BLaER1 (cell line): ENCODE results near the gene ANKRD31.

ENCODE experiments used
- H3K27ac ChIP-seq: shearing (Covaris generic); formaldehyde crosslinking; 2 replicates; pipeline ENCODE4 v1.8.1; 2022
- H3K27me3 ChIP-seq: shearing (Covaris generic); formaldehyde crosslinking; 2 replicates; pipeline ENCODE4 v1.8.1; 2022
- H3K36me3 ChIP-seq: shearing (Covaris generic); formaldehyde crosslinking; 2 replicates; pipeline ENCODE4 v1.8.1; 2022
- H3K4me1 ChIP-seq: shearing (Covaris generic); formaldehyde crosslinking; 2 replicates; pipeline ENCODE4 v1.8.1; 2022
- H3K4me2 ChIP-seq: shearing (Covaris generic); formaldehyde crosslinking; 2 replicates; pipeline ENCODE4 v1.8.1; 2022
- H3K4me3 ChIP-seq: shearing (Covaris generic); formaldehyde crosslinking; 2 replicates; pipeline ENCODE4 v1.8.1; 2022
- H3K9ac ChIP-seq: shearing (Covaris generic); formaldehyde crosslinking; 2 replicates; pipeline ENCODE4 v1.8.1; 2022
- H3K9me3 ChIP-seq: shearing (Covaris generic); formaldehyde crosslinking; 2 replicates; pipeline ENCODE4 v1.8.1; 2022
- H4K20me1 ChIP-seq: shearing (Covaris generic); formaldehyde crosslinking; 2 replicates; pipeline ENCODE4 v1.8.1; 2022
- Cebpa-rat ChIP-seq: shearing (Covaris generic); IDR thresholded peaks from 2 replicates; pipeline ENCODE4 v1.8.1; 2022

The ANKRD31 gene

DNA sequence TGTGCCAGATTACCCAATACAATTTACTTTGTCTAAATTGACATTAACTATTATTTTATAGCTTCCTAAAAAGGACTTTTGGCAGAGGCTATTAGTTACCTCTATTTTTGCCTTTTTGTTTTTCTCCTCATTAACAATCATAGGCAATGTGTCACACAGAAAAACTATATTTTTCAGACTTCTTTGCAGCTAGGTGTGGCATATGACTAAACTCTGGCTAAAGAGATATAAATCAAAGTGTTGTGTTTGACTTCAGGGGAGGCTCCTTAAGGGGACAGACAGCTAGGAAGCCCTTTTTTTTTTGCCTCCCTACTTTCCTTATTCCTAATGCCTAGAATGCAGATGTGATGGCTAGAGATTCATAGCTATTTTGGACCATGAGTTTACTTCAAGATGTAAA lies 164.6 kb downstream of the ANKRD31 start:
- Histone ChIP-seq H3K9ac (no peak overlapping the region), H3K4me2 (no peak overlapping the region), H3K4me1 (no peaks in the 10 kb centered on the region), H3K27me3 (no peaks in the 10 kb centered on the region), H4K20me1 (no peaks in the 10 kb centered on the region), H3K4me3 (no peak overlapping the region), H3K36me3 (no peaks in the 10 kb centered on the region), H3K27ac (no peak overlapping the region), H3K9me3 (no peaks in the 10 kb centered on the region)
- TF ChIP-seq Cebpa-rat = no peak

DNA sequence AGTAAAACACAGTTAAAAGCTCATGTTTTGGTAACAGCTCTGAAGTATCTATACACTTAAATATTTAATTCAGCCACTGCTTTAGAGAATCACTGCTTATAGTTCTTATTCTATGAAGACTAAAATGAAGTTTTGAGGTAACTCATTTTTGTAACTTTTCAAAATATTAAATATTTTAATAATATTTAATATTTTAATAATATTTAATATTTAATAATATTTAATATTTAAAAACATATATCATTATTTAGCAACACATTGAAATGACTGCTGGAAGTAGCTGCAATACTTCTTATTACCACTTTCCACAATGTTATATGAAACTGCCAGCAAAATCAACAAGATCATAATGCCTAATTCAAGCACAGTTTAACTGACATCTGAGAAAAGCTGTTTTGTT lies 165.6 kb downstream of the ANKRD31 start:
- Histone ChIP-seq H4K20me1 (no peaks in the 10 kb centered on the region), H3K4me3 (no peak overlapping the region), H3K4me2 (no peak overlapping the region), H3K9ac (no peak overlapping the region), H3K27ac (no peak overlapping the region), H3K4me1 (no peaks in the 10 kb centered on the region), H3K27me3 (no peaks in the 10 kb centered on the region), H3K36me3 (no peaks in the 10 kb centered on the region), H3K9me3 (no peaks in the 10 kb centered on the region)
- TF ChIP-seq Cebpa-rat = no peak

DNA sequence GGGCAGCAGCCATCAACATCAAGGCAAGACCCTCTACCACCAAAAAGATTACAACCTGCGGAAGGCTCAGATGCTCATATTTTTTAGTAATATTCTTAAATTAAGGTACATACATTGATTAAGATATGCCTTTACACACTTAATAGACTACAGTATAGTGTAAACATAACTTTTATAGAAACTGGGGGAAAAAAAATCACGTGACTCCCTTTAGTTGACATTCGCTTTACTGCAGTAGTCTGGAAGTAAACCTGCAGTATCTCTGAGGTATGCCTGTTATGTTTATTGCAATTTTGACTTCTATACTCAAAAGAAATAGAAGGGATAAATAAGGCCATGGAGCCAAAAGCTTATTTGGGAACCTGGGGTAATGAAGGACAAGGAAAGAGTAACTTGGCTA lies 169.2 kb downstream of the ANKRD31 start:
- no peak overlapping the region for H3K9ac ChIP-seq
- no peak for TF ChIP-seq Cebpa-rat
- H3K4me2 ChIP-seq = no peak overlapping the region
- no peak overlapping the region for H3K27ac ChIP-seq
- H3K27me3 ChIP-seq = no peaks in the 10 kb centered on the region
- no peaks in the 10 kb centered on the region for H4K20me1 ChIP-seq
- no peaks in the 10 kb centered on the region for H3K9me3 ChIP-seq
- no peaks in the 10 kb centered on the region for H3K4me1 ChIP-seq
- H3K36me3 ChIP-seq = no peaks in the 10 kb centered on the region
- no peak overlapping the region for H3K4me3 ChIP-seq

DNA sequence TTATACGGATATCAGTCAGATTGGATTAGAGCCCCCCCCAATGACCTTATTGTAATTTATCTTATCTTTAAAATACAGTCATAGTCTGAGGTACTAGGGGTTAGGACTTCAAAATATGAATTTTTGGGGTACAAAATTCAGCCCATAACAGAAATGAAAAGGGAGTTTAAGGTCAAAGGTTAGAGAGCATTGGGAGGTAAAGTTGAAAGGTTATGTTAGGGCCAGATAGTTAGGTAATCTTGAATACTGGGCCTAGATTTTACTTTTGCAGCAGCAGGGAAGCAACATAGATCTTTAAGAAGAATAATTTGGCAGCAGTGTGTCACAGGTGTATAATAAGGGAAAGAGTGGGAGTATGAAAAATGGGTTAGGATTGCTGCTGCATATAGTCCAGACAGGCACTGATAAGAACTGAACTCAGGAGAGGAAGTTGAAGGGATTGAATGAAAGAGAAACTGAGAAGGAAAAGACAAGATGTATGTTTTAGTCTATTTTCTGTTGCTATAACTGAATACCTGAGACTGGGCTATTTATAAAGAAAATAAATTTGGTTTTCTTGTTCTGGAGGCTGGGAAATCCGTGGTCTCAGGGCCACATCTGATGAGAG lies 173.7 kb downstream of the ANKRD31 start:
- Histone ChIP-seq H4K20me1 (no peaks in the 10 kb centered on the region), H3K4me1 (peaks cover 11% of the 10 kb centered on the region), H3K36me3 (no peaks in the 10 kb centered on the region), H3K9ac (no peak overlapping the region), H3K4me2 (no peak overlapping the region), H3K27me3 (no peaks in the 10 kb centered on the region), H3K27ac (no peak overlapping the region), H3K4me3 (no peak overlapping the region), H3K9me3 (no peaks in the 10 kb centered on the region)
- no peak for TF ChIP-seq Cebpa-rat

DNA sequence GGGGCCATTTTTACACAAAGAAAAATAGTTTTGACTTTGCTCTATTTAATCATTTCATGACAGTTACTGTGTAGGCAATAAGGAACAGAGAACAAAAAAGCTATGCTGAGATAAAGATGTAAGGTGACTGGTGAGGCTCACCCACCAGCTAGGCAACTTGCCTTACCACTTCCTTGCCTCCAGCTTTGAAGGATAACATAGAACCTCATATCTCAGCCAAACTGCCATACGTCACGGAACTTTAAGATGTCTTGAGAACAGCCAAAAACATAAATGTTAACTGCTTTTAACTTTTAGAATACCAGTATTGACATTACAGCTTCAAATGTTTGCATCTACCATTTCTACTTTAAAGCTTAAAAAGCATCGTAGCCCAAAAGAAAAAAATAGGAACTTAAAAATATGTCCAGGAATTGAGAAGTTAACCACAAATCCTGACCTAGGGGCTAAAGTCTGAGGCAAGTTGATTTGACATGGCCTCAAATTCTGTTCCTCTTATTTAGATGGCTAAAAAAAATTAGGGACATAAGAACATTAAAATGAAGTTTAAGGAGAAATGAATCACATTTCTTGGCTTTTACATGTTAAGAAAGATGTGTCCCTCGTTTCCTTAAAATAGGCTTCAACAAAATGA lies 176.6 kb downstream of the ANKRD31 start:
- Histone ChIP-seq H3K36me3 (no peaks in the 10 kb centered on the region), H3K27ac (no peak overlapping the region), H4K20me1 (no peaks in the 10 kb centered on the region), H3K9me3 (no peaks in the 10 kb centered on the region), H3K27me3 (peaks cover under 1% of the 10 kb centered on the region; the same call in 1 of the 2 replicates), H3K4me2 (0 out of 2 replicates have a peak overlapping the region, but pooled peaks have one; percentile 11), H3K4me3 (no peak overlapping the region), H3K4me1 (peaks cover 11% of the 10 kb centered on the region), H3K9ac (no peak overlapping the region)
- no peak for TF ChIP-seq Cebpa-rat

DNA sequence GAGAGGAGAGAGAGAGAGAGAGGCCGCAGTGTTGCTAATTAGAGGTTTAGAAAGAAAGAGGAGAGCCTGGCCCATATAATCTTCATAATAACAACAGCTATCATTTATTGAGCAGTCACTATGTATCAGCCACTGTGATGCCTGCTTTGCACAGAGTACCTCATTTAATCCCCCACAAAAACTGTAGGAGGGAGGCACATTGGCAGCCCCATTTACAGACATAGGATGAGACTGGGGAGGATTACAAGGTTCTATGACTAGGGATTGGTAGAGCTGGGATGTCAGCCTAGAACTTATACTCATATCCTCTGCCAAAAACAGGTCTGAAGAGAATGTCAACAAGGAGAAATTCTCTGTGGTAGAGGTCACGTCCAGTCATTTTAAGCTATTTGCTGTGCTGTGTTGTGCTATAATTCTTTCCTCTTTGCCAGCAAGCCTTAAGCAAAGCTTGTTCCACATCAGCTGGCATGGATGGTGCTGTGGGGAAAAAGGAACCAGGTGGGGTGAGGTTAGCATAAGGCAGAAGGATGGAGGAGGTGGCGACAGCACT lies 177.6 kb downstream of the ANKRD31 start:
- no peak overlapping the region for H3K4me2 ChIP-seq
- H3K36me3 ChIP-seq = no peaks in the 10 kb centered on the region
- H4K20me1 ChIP-seq = peaks cover 4% of the 10 kb centered on the region; the same call in 1 of the 2 replicates
- TF ChIP-seq Cebpa-rat = no peak
- H3K27ac ChIP-seq = no peak overlapping the region
- H3K4me1 ChIP-seq = peaks cover 11% of the 10 kb centered on the region
- H3K9me3 ChIP-seq = no peaks in the 10 kb centered on the region
- H3K27me3 ChIP-seq = peaks cover 10% of the 10 kb centered on the region
- H3K4me3 ChIP-seq = no peak overlapping the region
- H3K9ac ChIP-seq = no peak overlapping the region

DNA sequence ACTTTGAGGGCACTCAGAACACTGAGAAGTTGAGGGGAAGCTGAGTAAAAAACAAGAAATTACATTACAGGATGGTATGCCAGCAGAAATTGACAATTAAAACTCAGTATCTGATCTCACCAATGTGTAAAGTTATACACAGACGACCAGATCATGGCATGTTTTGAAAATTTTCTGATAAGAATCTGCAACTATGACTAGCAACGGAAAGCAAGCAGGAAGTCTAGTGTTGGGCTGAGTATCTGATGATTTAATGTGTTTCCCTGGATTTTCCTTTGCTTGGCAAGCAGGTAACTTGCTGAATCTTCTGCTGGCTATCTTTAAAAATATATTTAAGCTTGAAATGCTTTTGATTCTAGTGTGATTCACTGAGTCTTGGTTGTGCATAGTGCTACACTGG lies 179.1 kb downstream of the ANKRD31 start:
- Histone ChIP-seq H3K4me2 (no peak overlapping the region), H3K4me1 (peaks cover 16% of the 10 kb centered on the region), H4K20me1 (peaks cover 7% of the 10 kb centered on the region; the same call in 1 of the 2 replicates), H3K9ac (no peak overlapping the region), H3K27me3 (peaks cover 25% of the 10 kb centered on the region), H3K36me3 (no peaks in the 10 kb centered on the region), H3K27ac (no peak overlapping the region), H3K4me3 (no peak overlapping the region), H3K9me3 (no peaks in the 10 kb centered on the region)
- no peak for TF ChIP-seq Cebpa-rat

DNA sequence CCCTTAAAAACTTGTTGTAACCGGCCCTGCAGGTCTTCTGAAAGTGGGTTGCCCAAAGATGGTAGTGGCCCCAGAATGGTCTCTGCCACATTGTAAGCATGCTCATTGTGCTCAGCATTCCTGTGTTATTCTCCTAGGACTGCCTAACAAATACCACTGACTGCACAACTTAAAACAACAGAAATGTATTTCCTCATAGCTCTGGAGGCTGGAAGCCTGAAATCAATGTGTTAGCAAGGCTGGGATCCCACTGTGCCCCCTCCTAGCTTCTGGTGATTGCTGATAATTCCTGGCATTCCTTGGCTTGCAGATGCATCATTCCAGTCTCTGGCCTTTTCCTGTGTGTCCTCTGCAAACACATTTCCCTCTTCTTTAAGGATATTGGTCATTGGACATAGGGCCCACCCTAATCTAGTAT lies 180.9 kb downstream of the ANKRD31 start:
- no peaks in the 10 kb centered on the region for H3K36me3 ChIP-seq
- no peaks in the 10 kb centered on the region for H3K9me3 ChIP-seq
- no peak overlapping the region for H3K27ac ChIP-seq
- H4K20me1 ChIP-seq = peaks cover 7% of the 10 kb centered on the region; the same call in 1 of the 2 replicates
- H3K9ac ChIP-seq = no peak overlapping the region
- no peak for TF ChIP-seq Cebpa-rat
- no peak overlapping the region for H3K4me2 ChIP-seq
- H3K27me3 ChIP-seq = peaks cover 43% of the 10 kb centered on the region
- H3K4me1 ChIP-seq = peaks cover 22% of the 10 kb centered on the region
- H3K4me3 ChIP-seq = no peak overlapping the region

DNA sequence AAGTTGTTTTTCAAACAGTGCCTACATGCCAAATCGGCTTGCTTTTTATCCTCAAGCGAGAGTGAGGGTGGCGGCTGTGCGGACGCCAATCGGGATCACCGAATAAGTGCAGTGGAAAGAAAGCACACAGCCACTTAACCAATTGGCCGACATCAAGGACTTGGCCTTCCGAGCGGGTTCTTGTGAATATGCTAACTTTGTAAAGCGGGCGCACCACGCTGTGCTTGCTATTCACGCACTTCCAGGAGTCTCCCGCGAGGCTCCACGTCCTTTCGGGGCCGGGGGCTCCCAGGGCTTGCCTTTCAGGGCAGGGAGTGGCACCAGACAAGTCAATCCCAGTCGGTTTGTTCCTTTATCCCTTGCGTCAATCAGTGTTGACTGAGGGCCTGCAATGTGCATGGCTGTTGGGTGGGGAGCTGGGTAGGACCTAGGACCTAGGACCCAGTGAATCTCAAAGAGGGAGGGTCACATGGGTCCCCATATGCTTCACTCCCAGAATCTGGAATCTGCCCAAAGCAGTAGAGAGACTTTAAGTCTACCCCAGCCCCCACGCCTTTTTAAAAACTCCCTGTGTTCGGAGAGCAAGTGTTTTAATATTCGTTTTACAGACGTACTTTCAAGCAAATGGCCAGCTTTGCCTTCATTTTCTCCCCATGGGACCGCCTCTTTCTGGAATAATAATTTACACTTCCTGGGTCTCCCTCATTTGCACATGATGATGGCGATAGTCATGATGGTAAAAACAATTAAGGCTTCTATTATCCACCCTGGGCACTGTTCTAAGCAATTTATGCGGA lies 182.3 kb downstream of the ANKRD31 start:
- Histone ChIP-seq H4K20me1 (peaks cover 7% of the 10 kb centered on the region; the same call in 1 of the 2 replicates), H3K36me3 (no peaks in the 10 kb centered on the region), H3K4me2 (peak overlapping the region; percentile 99), H3K9ac (no peak overlapping the region), H3K4me3 (peak overlapping the region; percentile 85), H3K4me1 (peaks cover 11% of the 10 kb centered on the region), H3K27me3 (peaks cover 44% of the 10 kb centered on the region), H3K9me3 (no peaks in the 10 kb centered on the region), H3K27ac (no peak overlapping the region)
- no peak for TF ChIP-seq Cebpa-rat
